Stomach (tissue), 4 donors: ENCODE results near the gene CPLX4.

Experiments used
- EP300 ChIP-seq: sonication (generic); formaldehyde crosslinking; IDR thresholded peaks from one replicate; pipeline ENCODE4 v1.6.1; 2017; ENCODE audit warnings: antibody characterized with exemption
- POLR2A ChIP-seq, 4 donors: fragments of 450-650 bp; IDR thresholded peaks; one replicate each; pipeline ENCODE4 v1.6.1; 2016; ENCODE audit warnings: antibody characterized with exemption in 4 of 4, control low read depth in 2 of 4, mild to moderate bottlenecking in 1 of 4, moderate library complexity in 1 of 4
- POLR2AphosphoS5 ChIP-seq, 3 donors: sonication (generic); formaldehyde crosslinking; IDR thresholded peaks; one replicate each; pipeline ENCODE4 v1.6.1; 2016; ENCODE audit warnings: antibody characterized with exemption in 3 of 3
- TF ChIP-seq, protein P1 (sequence below), 7 experiments: fragments of 450-650 bp in 4 of 7; fragments of 200-600 bp in 3 of 7; sonication (generic) in 3 of 7; IDR thresholded peaks; one replicate each; pipeline ENCODE4 v1.5.1; 2016 to 2019; ENCODE audit warnings: antibody characterized with exemption in 7 of 7, control low read depth in 2 of 7, mild to moderate bottlenecking in 1 of 7

DNA sequence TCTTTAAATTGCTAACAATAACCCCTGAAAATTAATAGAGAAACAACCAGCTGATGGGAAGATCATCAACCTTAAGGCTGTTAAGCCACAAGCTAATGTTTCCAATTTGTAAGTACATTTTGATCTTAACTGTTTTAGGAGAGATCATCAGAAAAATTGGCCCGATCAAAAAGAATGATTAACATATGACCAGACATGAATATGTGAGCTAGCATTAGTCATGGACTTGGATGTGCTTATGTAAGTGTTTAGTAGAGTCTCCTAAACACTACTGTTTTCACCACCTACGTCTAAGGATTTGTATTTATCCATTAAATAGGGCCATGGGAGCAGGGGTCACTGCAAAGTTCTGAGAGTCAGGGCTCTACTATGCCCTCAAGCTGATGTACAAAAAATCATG, 36.3 kb upstream of the CPLX4 start:
- TF ChIP-seq, protein P1, sequence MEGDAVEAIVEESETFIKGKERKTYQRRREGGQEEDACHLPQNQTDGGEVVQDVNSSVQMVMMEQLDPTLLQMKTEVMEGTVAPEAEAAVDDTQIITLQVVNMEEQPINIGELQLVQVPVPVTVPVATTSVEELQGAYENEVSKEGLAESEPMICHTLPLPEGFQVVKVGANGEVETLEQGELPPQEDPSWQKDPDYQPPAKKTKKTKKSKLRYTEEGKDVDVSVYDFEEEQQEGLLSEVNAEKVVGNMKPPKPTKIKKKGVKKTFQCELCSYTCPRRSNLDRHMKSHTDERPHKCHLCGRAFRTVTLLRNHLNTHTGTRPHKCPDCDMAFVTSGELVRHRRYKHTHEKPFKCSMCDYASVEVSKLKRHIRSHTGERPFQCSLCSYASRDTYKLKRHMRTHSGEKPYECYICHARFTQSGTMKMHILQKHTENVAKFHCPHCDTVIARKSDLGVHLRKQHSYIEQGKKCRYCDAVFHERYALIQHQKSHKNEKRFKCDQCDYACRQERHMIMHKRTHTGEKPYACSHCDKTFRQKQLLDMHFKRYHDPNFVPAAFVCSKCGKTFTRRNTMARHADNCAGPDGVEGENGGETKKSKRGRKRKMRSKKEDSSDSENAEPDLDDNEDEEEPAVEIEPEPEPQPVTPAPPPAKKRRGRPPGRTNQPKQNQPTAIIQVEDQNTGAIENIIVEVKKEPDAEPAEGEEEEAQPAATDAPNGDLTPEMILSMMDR (IDR thresholded peaks at IDR 0.05) = no peak
- TF ChIP-seq POLR2A (IDR thresholded peaks at IDR 0.05) = no peak
- no peak for TF ChIP-seq EP300
- TF ChIP-seq POLR2AphosphoS5 (IDR thresholded peaks at IDR 0.05) = no peak
